Activated CD4-positive, alpha-beta T cell treated with anti-CD3 and anti-CD28 coated beads, Interleukin-2, amount 10 ng/mL, durations not matched to agents 7 days and 5 days (primary cell): ENCODE results near the gene ASPHD2. TPM values are rescaled to one million over a fixed set of nuclear protein-coding genes. Genes with fewer than 3 reads are reported as not detected.
"Not testable (repeated sequence)": the region's sequence is repeated elsewhere in the genome, so short reads cannot be mapped to it uniquely, and the experiment has no call there.

Source experiments
- CTCF ChIA-PET: fragments of 350-600 bp; sonication (Branson Sonifier 250); formaldehyde crosslinking; loops from one replicate; lab custom pipeline; 2021; ENCODE audit warnings: antibody characterized with exemption; lab: Charles Lee
- POLR2A ChIA-PET: fragments of 350-600 bp; sonication (Branson Sonifier 250); formaldehyde crosslinking; loops from one replicate; lab custom pipeline; 2021; ENCODE audit warnings: antibody characterized with exemption; lab: Charles Lee
- DNase-seq: peaks from one replicate; pipeline ENCODE4 v3.0.0-alpha.2; 2020
- H3K27ac Mint-ChIP-seq: one replicate; pipeline ENCODE4 v1.8.0; 2021; ENCODE audit warnings: mild to moderate bottlenecking, moderate library complexity, mixed read lengths
- H3K27me3 Mint-ChIP-seq: one replicate; pipeline ENCODE4 v1.8.0; 2021; ENCODE audit warnings: mixed read lengths
- H3K36me3 Mint-ChIP-seq: one replicate; pipeline ENCODE4 v1.8.0; 2021; ENCODE audit warnings: low read depth, mixed read lengths
- H3K4me1 Mint-ChIP-seq: one replicate; pipeline ENCODE4 v1.8.0; 2021; ENCODE audit warnings: mixed read lengths
- H3K4me3 Mint-ChIP-seq: one replicate; pipeline ENCODE4 v1.8.0; 2021; ENCODE audit warnings: mild to moderate bottlenecking, moderate library complexity, mixed read lengths
- H3K9me3 Mint-ChIP-seq: one replicate; pipeline ENCODE4 v1.8.0; 2021; ENCODE audit warnings: mixed read lengths
- total RNA-seq, 2 experiments: library from RNA; stranded (reverse); gene quantifications; one replicate each; pipeline ENCODE4 v1.2.3, GENCODE V29; 2021

The ASPHD2 gene
- total RNA-seq, 2 experiments from 2014 or later: 8.5 to 8.8 TPM

DNA sequence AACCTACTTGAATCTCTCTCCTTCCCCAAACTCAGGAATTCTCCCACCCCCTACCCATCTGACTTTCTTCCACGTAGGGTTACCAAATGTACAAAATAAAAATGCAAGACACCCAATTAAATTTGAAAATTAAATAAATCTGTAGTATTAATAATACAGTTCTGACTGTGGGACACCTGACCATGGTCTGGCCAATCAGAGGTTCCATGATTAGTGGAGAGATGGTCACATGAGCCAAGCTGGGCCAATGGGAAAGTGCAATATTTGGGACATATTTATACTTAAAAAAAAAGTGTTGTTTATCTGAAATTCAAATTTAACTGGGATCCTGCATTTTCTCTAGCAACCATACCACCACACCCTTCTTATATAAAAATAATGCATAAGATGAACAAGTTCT is 29.8 kb upstream of the ASPHD2 start:
- no peak overlapping the region for H3K27ac Mint-ChIP-seq
- DNase-seq: no peak
- H3K9me3 Mint-ChIP-seq: no peaks in the 10 kb centered on the region
- no peaks in the 10 kb centered on the region for H3K36me3 Mint-ChIP-seq
- H3K27me3 Mint-ChIP-seq: peaks cover 2% of the 10 kb centered on the region
- peaks cover 5% of the 10 kb centered on the region for H3K4me1 Mint-ChIP-seq
- no peak overlapping the region for H3K4me3 Mint-ChIP-seq
- ChIA-PET CTCF (no interaction called here), POLR2A (no interaction called here)

DNA sequence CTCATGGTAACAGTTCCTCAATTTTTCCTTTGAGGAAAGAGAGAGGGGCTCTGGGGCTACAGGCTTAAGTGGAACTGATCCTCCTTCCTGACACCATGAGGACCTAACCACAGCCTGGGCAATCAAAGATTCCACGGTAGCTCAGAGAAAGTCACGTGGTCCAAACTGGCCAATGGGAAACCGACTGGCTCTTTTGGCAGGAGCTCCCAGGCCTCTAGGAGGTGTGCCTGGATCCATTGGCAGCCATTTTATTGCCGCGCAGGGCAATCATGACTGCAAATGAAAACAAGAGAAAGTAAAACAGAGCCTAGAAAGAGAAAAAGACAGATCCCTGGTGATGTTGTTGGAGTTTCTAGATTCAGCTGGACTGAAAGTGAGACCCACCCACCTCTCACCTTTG is 27.3 kb upstream of the ASPHD2 start:
- Mint-ChIP-seq H3K27ac (no peak overlapping the region), H3K4me1 (peaks cover 11% of the 10 kb centered on the region), H3K36me3 (no peaks in the 10 kb centered on the region), H3K27me3 (peaks cover 3% of the 10 kb centered on the region), H3K9me3 (no peaks in the 10 kb centered on the region), H3K4me3 (no peak overlapping the region)
- DNase-seq: no peak
- ChIA-PET CTCF (interaction anchor here (0.5 to 1.3 kb wide), 2 partner anchors 60 to 1478 kb away, joined by 3 to 5 read pairs; no protein-coding TSS in a partner anchor), POLR2A (no interaction called here)

DNA sequence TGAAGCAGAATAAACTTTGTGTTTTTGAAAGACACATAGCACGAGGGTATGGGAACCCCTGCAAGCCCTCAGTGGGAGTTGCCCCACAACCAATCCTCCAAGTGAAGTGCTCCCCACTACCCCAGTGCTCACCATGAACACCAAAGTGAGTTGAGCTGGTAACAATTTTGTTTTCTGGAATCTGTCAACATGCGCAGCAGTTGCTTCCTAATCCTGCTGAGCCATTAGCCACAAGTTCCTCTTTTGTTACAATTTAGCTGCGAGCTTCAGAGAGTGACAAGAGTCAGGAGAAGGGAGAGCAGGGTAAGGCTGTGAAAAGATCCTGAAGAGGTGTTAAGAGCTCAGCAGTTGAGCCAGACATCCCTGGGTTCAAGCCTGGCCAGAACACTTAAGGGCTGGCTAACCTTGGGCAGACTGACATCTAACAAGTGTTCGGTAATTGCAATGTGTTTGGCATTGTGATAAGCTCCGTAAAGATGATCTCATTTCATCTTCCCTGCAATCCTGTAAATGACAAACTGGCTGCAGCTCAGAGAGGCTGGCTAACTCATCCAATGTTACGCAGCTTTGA is 24.1 kb upstream of the ASPHD2 start:
- H3K27me3 Mint-ChIP-seq: peaks cover 10% of the 10 kb centered on the region
- no peak overlapping the region for H3K4me3 Mint-ChIP-seq
- peaks cover 11% of the 10 kb centered on the region for H3K4me1 Mint-ChIP-seq
- no peak overlapping the region for H3K27ac Mint-ChIP-seq
- CTCF ChIA-PET: interaction anchor here (0.6 to 0.8 kb wide), 2 partner anchors 12 to 20 kb away, joined by 3 read pairs; no protein-coding TSS in a partner anchor
- POLR2A ChIA-PET: no interaction called here
- no peak for DNase-seq
- no peaks in the 10 kb centered on the region for H3K9me3 Mint-ChIP-seq
- H3K36me3 Mint-ChIP-seq: no peaks in the 10 kb centered on the region

DNA sequence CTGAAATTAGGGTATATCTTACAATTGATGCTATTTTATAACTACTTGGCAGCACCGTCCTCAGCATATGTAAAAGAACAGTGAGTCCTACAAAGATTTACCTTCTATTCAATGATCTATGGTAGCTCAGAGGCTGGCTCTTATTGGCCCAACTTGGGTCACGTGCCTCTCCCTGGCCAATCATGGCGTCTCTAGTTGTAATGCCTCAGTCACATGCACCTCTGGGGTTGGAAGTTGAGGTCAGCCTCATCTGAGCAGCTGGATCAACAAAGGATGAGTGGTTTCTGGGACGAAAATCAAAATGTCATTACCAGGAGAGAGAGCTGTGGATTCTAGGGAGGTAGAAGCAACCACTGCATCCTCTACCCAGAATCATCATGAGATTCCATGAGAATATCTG is 22.9 kb upstream of the ASPHD2 start:
- ChIA-PET POLR2A (no interaction called here), CTCF (interaction anchor here (0.6 to 0.8 kb wide), 2 partner anchors 245 to 259 kb away, joined by 3 read pairs; no protein-coding TSS in a partner anchor)
- Mint-ChIP-seq H3K36me3 (no peaks in the 10 kb centered on the region), H3K27me3 (peaks cover 10% of the 10 kb centered on the region), H3K4me1 (peaks cover 11% of the 10 kb centered on the region), H3K27ac (no peak overlapping the region), H3K4me3 (no peak overlapping the region), H3K9me3 (no peaks in the 10 kb centered on the region)
- DNase-seq: no peak

DNA sequence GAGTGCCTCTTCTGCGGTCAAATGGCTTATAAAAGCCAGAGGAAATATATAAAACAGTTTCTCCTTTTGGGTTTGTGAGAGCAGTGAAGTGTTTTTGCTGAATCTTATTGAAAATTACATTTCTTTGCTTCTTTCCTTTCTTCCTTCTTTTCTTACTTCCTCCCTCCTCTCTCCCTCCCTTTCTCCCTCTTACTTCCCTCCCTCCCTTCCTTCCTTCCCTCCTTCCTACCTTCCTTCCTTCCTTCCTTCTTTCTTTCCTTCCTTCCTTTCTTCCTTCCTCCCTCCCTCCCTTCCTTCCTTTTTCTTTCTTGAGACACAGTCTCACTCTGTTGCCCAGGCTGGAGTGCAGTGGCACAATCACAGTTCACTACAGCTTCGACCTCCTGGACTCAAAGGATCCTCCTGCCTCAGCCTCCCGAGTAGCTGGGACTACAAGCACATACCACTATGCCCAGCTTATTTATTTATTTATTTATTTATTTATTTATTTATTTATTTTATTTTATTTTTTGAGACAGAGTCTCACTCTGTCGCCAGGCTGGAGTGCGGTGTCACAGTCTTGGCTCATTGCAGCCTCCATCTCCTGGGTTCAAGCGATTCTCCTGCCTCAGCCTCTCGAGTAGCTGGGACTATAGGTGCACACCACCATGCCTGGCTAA is 20.4 kb upstream of the ASPHD2 start:
- H3K27ac Mint-ChIP-seq, H3K4me3 Mint-ChIP-seq, H3K9me3 Mint-ChIP-seq, H3K36me3 Mint-ChIP-seq, DNase-seq, POLR2A ChIA-PET: not testable (repeated sequence)
- Mint-ChIP-seq H3K4me1 (peaks cover 10% of the 10 kb centered on the region), H3K27me3 (peaks cover 13% of the 10 kb centered on the region)
- CTCF ChIA-PET: interaction anchor here (0.6 kb wide), 1 partner anchor 484 kb away, joined by 3 read pairs; no protein-coding TSS in a partner anchor

DNA sequence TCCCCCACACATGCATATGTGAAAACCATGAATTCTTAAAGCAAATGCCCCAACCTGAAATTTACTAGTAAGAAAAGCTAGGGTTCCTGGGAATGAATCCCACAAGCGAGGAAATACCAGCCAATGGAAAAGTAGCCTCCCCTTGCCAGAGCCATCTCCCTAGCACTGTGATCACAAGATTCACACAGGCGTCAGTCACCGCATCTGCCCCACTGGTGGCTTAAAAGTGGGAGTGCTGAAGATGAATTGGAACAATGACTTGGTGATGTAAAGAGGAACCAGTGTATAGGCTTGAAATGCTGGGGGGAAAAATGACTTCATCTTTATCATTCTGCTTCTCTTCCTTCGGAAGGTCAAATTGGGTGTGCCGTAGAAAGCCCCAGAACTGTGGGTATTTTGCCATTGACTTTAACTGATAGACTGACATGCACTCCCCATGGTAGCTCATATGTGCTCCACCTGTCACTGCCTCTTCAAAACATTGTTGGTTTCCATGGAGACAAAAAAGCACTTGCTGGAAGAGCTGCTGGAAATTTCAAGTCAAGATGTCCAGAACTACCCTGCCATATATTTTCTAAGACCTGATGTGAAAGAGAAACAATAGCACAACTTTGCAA is 19.2 kb upstream of the ASPHD2 start:
- H3K27ac Mint-ChIP-seq: no peak overlapping the region
- ChIA-PET POLR2A (no interaction called here), CTCF (interaction anchor here (0.9 kb wide), 2 partner anchors 30 to 59 kb away, joined by 3 read pairs; no protein-coding TSS in a partner anchor)
- H3K4me3 Mint-ChIP-seq: no peak overlapping the region
- H3K27me3 Mint-ChIP-seq: peaks cover 9% of the 10 kb centered on the region
- DNase-seq: no peak
- H3K9me3 Mint-ChIP-seq: no peaks in the 10 kb centered on the region
- no peaks in the 10 kb centered on the region for H3K36me3 Mint-ChIP-seq
- H3K4me1 Mint-ChIP-seq: peaks cover under 1% of the 10 kb centered on the region

DNA sequence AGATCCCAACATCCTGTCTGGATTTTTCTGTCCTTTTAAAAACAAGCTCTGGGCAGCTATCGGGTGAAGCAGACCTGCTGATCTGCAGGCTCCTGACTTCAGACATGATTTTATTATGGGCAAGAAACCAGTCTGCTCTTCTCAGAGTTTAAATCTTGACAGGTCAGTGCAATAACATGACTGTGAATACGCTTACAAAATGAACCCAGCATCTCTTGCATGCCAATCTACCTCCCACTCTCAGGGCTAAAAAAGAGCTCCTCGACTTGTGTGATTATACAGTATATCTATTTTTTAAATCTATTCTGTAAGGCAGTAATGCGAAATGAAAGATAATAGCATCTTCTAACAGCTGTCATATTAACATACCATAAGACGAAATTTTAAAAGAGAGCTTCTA is 18.7 kb upstream of the ASPHD2 start:
- POLR2A ChIA-PET: no interaction called here
- H3K4me1 Mint-ChIP-seq: no peaks in the 10 kb centered on the region
- peaks cover 9% of the 10 kb centered on the region for H3K27me3 Mint-ChIP-seq
- CTCF ChIA-PET: interaction anchor here (0.9 kb wide), 1 partner anchor 29 kb away, joined by 3 read pairs; no protein-coding TSS in a partner anchor
- no peaks in the 10 kb centered on the region for H3K36me3 Mint-ChIP-seq
- no peak for DNase-seq
- H3K4me3 Mint-ChIP-seq: no peak overlapping the region
- H3K9me3 Mint-ChIP-seq: no peaks in the 10 kb centered on the region
- no peak overlapping the region for H3K27ac Mint-ChIP-seq

DNA sequence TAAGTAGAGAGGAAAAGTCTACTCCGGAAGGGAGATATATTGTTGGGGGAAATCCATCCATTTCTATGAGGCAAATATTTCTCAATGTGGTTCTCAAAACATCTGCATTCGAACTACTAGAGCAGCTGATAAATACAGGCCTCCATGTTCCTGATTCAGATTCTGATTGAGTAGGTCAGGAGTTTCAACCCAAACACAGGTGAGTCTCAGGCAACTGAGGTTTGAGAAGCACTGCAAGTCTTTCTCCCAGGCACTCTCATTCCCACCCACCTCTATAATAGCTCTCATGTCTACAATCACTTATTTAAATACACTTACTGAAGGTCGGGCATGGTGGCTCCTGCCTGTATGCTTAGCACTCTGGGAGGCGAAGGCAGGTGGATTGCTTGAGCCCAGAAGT is 14.7 kb upstream of the ASPHD2 start:
- POLR2A ChIA-PET: interaction anchor here (0.7 kb wide), 1 partner anchor 12 kb away, joined by 3 read pairs; no protein-coding TSS in a partner anchor
- peaks cover 13% of the 10 kb centered on the region for H3K27me3 Mint-ChIP-seq
- no peaks in the 10 kb centered on the region for H3K4me1 Mint-ChIP-seq
- DNase-seq: no peak
- H3K9me3 Mint-ChIP-seq: no peaks in the 10 kb centered on the region
- no peaks in the 10 kb centered on the region for H3K36me3 Mint-ChIP-seq
- H3K27ac Mint-ChIP-seq: no peak overlapping the region
- H3K4me3 Mint-ChIP-seq: no peak overlapping the region
- CTCF ChIA-PET: interaction anchor here (1.3 kb wide), 1 partner anchor 260 kb away, joined by 3 read pairs; no protein-coding TSS in a partner anchor

DNA sequence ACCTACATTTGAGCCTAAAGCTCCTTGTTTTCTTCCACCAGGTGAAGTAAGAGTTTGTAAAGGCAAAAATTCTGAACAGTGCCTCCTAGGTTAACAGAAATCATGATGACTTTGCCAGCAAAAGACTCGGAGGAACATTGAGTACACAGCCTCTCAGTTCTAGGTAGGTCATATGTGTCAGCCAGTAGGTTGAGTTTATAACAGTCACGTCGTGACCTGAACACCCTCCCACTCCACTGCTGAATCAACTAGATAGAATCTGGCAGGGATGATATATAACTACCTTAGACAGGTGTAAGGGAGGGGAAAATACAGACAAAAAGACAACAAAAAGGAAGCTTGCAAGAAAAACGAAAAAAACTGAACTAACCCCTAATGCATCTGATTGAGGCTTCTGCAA is 12.8 kb upstream of the ASPHD2 start:
- ChIA-PET POLR2A (no interaction called here), CTCF (no interaction called here)
- no peak for DNase-seq
- Mint-ChIP-seq H3K9me3 (no peaks in the 10 kb centered on the region), H3K36me3 (no peaks in the 10 kb centered on the region), H3K27ac (no peak overlapping the region), H3K27me3 (peaks cover 19% of the 10 kb centered on the region), H3K4me1 (no peaks in the 10 kb centered on the region), H3K4me3 (no peak overlapping the region)

DNA sequence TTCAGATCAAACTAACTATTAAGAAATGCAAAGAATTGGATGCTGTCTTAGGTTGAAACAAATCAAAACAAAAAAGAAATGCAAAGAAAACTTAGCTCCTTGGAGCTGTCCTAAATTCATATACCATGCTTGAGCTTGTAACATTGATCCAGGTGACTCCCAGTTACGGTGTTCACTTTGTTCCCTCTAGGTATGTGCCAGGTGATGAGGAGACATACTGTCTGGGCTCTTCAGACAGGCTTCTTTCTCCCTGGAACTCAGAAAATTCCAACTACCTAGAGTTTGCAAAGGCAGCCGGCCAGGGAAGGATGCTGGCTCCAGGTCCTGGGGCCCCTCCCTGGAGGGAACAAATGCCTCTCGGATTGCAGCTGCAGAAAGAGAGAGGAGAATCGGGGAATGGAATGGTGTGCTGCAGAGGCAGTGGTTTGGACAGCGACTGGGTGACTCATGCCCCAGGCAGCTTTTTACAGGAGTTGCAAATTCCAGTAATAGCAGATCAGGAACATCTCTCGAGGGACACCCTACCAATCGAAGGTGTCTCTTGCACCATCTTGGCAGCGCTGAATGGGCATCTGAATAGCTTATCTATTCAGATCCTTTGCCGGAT is 12.3 kb upstream of the ASPHD2 start:
- Mint-ChIP-seq H3K4me3 (no peak overlapping the region), H3K9me3 (no peaks in the 10 kb centered on the region), H3K36me3 (no peaks in the 10 kb centered on the region), H3K27me3 (peaks cover 20% of the 10 kb centered on the region), H3K4me1 (no peaks in the 10 kb centered on the region), H3K27ac (no peak overlapping the region)
- DNase-seq: no peak
- POLR2A ChIA-PET: interaction anchor here (0.7 kb wide), 1 partner anchor 46 kb away, joined by 3 read pairs; no protein-coding TSS in a partner anchor
- CTCF ChIA-PET: interaction anchor here (0.9 to 1.0 kb wide), 2 partner anchors 12 to 13 kb away, joined by 3 to 4 read pairs; no protein-coding TSS in a partner anchor

DNA sequence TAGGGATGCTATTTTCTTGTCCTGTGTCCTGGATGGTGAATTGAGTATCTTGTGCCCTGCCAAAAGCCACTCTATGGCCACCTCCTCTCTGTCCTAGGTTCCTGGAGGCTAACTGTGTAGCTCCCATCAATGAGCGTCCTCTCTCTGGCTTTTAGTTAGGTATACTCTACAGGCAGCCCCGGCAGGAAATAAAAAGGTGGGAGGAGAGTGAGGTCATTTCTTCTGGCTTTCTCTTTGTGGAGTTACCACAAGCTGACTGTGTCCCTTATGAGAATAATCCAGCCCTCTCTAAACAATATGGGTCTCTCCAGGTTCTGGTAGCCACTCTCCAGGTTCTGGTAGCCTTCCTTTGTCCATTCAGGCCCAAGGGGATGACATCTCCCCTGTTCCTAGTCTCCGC is 11.7 kb upstream of the ASPHD2 start:
- Mint-ChIP-seq H3K4me3 (no peak overlapping the region), H3K36me3 (no peaks in the 10 kb centered on the region), H3K27ac (no peak overlapping the region), H3K9me3 (no peaks in the 10 kb centered on the region), H3K27me3 (peaks cover 20% of the 10 kb centered on the region), H3K4me1 (no peaks in the 10 kb centered on the region)
- POLR2A ChIA-PET: interaction anchor here (0.7 kb wide), 1 partner anchor 45 kb away, joined by 3 read pairs; no protein-coding TSS in a partner anchor
- CTCF ChIA-PET: interaction anchor here (0.9 to 1.0 kb wide), 2 partner anchors 12 to 13 kb away, joined by 3 to 4 read pairs; no protein-coding TSS in a partner anchor
- no peak for DNase-seq

DNA sequence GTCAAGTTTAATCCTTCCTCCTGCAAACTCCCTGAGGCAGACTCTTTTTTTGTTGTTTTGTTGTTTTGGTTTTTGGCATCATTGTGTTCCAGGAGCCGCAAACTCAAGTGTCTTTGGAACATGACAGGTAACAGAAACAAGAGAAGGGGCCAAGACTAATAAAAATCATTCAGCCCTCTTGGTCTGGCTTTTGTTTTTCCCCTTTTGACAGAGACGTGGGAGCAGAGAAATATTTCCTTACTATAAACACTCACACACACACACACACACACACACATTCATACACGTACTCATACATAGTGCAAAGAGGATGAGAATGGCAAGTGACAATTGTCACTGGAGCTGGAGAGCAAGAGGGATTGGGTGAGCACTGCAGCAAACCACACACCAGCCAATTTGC is 10.4 kb upstream of the ASPHD2 start:
- Mint-ChIP-seq H3K9me3 (peaks cover 9% of the 10 kb centered on the region), H3K4me1 (no peaks in the 10 kb centered on the region), H3K27me3 (peaks cover 21% of the 10 kb centered on the region), H3K27ac (no peak overlapping the region), H3K36me3 (no peaks in the 10 kb centered on the region), H3K4me3 (no peak overlapping the region)
- CTCF ChIA-PET: no interaction called here
- no peak for DNase-seq
- POLR2A ChIA-PET: no interaction called here
